GM21619 (cell line): ENCODE results near the gene BRAP.
"Not testable (repeated sequence)": the region's sequence is repeated elsewhere in the genome, so short reads cannot be mapped to it uniquely, and the experiment has no call there.

Source experiments
- ATAC-seq: cut with Tn5 transposase; IDR thresholded peaks from one replicate; pipeline ENCODE4 v1.9.1; 2021; ENCODE audit not compliant: unreplicated experiment

BRAP gene

DNA sequence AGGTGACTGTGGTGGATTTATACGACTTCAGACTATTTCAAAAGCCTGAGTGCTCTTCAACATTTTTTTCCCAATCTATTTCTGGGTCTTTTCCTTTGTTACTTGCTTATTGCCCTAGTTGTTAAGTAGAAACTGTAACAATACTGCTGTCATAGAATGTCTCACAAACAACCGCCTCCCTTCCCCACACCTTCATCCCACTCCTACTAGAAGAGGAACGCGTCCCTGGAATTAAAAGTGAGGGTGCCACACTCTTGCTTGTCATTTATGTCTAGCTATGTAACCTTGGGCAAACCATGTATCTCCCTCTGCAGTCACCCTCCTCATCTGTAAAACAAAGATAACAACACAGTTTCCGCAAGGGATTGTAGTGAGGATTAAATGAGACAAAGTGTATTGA is 8.6 kb downstream of the BRAP start:
- no peak for ATAC-seq

DNA sequence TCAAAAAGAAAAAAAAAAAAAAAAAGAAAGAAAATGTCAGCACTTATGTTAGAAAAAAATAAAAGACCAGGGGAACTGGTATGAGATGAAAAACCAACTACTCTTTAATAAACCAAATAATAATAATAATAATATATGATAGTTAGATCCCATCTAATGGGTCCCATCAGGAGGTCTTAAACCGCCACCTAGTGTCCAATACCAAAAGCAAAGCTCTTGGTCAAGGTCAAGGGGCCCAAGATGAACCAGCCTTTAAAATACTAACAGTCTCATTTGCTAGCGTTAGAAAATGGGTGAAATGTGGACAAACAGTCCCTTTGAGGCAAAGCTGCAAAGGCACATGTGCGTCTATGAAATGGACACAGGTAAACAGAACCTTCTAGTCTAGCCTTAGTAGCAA is 12.3 kb downstream of the BRAP start:
- ATAC-seq: no peak

DNA sequence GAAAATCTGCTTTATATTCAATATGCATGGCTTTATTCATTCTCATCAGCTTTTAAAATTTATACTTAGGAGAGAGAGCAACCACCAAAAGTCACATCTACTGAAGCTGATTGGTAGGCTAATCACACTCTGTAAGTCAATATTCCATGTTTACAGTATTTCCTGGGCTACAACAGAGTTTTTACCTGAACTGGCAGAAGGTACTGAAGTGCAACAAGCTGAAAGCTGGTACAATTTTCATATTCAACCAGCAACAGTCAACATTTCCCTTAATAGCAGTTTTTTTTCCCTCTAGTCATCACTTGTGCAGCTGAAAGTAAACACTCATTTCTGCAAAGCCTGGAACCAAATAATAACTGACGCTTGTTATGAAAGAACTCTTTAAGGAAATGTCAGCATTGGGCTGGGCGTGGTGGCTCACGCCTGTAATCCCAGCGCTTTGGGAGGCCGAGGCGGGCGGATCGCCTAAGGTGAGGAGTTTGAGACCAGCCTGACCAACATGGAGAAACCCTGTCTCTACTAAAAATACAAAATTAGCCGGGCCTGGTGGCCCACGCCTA is 12.9 kb downstream of the BRAP start:
- ATAC-seq: no peak

DNA sequence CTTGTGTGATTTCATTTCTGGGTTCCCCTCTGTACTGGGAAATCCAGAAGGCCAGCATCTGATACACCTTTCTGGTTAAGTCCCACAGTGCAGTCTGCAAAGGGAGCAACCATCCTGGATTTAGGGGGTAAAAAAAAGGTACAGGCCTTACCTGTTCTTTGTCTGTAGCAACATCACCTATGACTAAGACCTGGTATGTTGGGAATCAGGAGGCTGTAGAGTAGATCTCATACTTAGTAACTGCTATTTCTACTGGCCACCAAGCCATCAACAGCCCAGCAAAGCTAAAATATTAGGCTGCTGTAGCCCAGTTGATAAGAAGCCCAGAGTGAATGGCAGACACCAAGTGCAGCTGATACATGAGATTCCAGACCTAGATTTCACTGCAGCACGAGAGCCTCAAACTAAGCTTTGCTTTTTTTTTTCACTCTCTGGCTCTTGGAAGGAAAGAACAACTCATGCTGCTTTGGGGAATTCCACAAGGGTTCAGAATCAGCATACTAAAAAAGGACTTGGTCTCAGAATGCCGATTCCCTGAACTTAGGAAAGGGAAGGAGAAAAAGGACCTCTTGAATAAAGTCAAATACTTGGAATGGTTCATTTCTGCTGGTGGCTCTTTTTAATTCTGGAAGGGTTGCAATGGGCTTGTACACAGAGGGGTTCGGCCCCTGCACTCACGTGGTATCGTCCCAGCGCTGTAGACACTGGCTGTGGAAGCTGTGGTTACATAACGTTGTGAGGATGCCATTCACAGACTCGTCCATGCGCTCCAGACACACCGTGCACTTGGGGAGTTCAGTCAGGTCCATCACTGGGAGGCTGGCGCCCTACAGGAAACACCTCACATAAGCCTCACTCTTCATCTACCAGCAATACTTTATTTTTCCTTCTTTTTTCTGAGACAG is 20.5 kb downstream of the BRAP start:
- ATAC-seq: no peak

DNA sequence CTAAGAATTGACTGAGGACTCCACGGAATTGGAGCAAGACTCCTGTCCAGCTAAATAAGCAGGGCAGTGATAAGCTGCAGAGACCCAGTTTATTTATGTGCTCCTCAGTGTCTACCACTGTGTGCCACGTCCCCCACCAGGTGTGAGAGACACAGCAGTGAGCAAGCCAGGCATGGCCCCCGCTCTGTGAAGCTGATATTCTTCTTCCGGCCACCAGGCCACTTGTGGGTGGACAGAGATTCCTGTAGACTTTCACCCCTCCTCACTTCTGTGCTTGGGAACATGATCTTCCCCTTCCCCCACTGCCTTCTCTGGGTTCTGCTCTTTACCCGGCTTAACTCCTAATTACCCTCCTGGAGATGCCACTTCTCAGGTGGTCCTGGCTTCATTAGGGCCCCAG is 21.3 kb downstream of the BRAP start:
- no peak for ATAC-seq

DNA sequence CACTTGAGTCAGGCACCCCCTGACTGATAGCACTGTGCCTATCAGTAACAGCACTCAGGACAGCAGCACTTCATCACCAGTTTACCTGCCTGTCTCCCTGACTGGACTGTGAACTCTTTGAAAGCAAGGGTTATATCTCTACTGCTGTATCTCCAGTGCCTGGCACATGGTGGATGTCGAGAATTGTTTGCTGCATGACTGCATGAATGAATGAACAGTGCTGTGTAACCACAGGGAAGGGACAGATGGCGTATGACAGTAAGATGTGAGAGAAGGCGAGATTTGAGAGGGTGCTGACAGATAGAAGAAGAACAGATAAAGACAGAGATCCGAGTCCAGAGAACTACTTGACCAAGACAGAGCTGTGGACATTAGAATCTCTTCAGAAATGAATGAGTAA is 29.7 kb downstream of the BRAP start:
- ATAC-seq: no peak

DNA sequence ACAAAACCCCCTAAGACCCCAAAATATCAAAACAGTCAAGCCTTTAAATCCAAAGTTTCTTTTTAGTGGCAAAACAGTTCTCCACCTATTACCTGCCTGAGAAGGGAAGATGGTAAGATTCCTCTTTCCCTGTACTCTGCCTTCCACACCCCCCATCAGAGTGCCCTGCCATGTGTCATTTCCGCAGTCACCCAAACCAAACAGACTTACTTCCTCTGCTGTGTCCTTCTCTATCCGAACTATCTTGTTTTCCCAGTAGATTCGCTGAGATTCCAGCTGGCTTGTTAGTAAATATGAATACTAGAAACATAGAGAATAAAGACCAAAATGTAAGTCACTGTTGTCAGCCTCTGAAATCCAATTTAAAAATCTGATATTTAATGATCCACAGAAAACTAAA is 30.4 kb downstream of the BRAP start:
- ATAC-seq: no peak

DNA sequence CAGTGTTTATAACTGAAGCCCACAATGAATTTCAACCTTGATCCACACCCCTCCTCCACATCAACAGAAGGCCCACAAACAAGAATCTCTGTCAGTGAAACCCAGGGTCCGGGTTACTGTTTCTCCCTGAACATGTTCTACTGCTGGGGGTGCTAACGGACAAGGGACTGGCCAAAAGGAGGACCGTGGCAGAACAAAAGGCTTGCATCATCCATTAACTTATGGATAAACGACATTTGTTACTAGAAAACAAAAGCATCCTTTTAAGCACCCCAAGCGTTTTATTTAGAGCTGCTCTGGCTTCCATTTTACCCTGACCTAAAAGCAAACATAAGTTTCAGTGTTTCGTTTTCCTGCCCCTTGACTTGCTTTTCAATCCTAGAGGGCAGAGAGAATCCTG is 32.2 kb downstream of the BRAP start:
- no peak for ATAC-seq

DNA sequence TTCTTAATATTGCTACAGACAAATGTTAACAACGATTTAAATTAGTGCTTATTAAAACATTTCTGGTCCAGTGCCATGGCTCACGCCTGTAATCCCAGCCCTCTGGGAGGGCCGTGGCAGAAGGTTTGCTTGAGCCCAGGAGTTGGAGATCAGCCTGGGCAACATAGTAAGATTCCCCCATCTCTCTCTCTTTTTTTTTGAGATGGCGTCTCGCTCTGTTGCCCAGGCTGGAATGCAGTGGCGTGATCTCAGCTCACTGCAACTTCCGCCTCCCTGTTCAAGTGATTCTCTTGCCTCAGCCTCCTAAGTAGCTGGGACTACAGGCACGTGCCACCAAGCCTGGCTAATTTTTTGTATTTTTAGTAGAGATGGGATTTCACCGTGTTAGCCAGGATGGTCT is 33.2 kb downstream of the BRAP start:
- not testable (repeated sequence) for ATAC-seq

DNA sequence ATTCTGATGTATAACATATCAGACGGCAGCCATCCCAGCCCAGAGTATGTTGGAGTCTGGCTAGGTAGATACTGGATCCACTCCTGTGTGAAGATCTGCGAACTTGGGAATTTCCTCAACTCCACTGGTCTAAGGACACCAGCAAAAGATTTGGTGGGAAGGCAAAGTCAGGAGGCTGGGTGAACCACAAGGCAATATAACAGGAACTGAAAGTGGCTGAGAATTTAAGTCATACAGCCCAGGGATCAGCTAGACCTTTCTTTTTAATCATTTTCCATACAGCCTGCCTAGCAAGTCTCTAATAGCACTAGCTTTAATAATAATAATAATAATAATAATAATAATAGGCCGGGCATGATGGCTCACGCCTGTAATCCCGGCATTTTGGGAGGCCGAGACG is 34.8 kb downstream of the BRAP start:
- ATAC-seq: no peak

DNA sequence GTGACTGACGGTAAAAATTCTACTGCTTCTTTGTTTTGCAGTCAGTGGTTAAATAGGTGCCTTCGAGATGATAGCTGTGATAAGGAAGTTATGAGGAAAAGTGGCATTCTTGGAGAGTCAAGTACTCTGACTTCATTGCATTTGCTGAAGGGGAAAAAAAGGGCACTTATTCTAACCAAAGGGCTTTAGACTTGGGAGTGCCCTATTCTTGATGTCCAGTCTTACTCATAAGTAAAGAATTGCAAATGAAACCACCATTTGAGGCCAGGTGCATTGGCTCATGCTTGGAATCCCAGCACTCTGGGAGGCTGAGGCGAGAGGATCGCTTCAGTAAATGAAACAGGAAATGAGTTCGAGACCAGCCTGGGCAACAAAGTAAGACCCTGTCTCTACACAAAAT is 40.3 kb downstream of the BRAP start:
- ATAC-seq: no peak

DNA sequence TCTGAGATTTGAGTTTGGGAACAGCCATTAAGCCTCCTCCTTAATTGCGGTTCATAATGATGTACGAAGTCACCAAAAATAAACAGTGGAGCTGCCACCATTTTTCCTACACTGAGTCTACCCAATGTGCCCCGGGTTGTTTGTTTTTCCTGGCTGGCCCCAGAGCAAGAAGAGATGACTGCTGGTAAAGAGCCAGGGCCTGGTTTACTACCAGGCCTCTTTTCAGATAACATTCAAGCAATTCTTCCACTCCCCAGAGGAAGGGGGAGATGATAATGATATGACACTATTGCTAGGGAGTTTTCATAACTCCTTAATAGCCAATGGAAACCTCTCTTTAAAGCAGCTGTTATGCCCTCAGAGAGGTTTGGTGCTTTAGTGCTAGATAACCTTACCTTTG is 42.3 kb downstream of the BRAP start:
- no peak for ATAC-seq

DNA sequence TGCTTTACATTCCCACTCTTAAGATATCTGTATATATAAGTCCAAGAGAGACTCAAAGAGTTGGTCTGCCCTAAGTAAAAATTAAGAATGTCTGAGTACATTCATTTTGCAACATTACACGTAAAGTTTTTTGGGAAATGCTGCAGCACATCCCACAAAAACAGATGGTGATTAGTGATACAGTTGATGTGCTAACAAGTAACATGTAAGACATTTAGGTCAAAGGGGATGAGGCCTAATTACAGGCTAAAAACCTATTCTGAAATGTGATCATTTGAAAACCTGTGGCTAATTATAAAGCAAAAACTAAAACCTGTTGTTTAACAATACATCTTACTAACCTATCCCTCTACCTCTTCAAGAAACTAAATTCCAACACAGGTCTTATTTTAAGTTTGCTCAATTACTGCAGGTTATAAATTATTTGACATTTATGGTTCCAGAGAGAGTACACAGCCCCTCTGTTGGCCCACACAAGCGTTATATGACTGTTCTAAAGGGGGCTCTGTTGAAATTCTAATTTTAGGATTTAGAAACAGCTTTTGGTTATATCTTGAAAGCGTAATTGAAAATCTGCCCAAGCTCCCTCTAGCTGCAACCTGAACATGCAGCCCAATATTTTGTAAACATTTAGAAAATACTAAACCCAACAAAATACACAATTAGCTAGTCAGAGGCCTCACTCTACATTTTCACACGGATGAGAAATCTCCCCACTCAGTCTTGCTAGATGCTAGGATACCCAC is 42.9 kb downstream of the BRAP start:
- no peak for ATAC-seq

DNA sequence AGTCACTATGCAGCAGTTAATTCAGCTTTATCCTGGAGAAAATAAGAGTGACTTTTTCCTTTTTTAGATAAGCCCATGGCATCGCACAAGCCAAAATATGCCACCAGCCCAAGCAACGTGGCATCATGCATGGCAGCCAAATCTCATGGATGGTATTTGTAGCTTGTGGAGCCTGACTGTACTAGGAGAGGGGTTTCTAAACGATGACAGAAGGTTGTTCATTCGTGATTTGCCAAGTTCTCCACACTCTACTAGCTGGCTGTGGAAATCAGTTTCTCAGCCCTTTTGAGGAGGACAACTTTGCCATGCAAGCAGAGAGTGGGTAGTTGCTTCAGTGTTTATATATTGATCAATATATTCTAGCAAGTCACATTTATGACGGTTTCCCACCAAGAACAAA is 45.2 kb downstream of the BRAP start:
- no peak for ATAC-seq

DNA sequence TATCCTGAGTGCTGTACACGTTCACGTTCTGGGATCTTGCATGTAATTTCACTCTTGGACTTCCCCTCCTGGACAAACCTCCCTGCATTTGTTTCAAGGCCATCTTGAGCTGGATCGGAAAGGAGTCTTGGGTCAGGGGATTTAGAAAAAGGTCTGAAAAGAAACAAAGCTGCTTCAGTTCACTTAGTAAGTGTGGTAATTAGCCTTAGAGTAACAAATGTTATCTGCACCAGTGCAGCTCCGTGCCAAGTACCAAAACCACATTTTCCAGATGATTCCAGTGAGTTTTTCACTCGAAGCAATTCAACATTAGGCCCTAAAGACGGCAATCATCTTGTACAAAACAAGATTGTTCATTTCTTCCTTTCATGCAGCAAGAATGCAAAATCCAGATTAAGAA is 47.2 kb downstream of the BRAP start:
- ATAC-seq: no peak

DNA sequence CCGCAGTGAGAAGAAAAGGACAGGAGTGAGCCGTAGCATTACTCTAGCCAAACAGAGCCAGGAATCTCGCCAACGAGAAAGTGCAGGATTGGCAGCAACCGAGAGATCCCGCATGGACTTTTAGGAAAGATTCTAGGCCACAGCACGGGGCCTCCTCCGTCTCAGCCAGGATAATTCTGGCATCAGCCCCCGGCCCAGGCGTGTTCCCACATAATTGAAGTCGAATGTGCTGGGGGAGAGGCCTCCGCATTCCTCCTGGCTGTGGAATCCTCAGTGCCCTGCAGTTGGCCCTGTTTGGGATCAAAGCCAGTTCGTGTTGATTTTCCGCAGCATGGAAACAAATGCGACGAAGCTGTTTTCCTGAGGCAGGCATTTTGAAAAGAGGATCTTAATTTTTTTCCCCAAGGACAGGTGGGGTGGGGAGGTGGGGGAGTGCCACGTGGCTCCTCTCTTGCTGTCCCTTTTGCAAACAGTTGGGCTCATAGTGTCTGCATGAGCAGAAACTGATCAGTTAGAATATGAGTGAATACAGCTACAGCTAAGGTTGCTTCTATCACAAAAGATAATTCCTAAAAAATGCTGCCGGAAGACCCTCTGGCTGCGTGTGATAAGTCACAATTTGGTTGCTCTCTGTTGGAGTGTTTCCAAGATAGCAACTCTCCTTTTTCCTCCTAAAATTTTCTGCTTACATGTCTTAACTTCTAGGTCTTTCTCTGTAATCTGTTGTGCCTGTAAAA is 49.4 kb downstream of the BRAP start:
- no peak for ATAC-seq

DNA sequence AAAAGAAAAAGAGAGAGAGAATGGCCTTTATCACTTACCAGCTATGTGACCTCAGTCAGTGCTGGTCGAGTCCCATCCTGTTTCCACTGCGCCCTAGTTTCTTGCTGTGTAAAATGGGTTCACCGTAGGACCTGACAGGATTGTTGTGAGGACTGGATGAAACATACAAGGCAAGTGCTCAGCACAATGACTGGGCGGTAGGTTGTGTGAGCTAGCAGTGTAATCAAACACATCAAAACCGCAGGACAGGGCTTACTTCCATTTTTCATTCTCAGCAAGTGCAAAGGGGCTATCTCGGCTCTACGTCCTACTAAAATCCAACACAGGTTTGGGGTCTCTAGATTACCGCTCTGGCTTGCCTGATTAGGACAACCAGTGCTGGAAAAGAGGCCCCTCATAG is 50.2 kb downstream of the BRAP start:
- ATAC-seq: no peak

DNA sequence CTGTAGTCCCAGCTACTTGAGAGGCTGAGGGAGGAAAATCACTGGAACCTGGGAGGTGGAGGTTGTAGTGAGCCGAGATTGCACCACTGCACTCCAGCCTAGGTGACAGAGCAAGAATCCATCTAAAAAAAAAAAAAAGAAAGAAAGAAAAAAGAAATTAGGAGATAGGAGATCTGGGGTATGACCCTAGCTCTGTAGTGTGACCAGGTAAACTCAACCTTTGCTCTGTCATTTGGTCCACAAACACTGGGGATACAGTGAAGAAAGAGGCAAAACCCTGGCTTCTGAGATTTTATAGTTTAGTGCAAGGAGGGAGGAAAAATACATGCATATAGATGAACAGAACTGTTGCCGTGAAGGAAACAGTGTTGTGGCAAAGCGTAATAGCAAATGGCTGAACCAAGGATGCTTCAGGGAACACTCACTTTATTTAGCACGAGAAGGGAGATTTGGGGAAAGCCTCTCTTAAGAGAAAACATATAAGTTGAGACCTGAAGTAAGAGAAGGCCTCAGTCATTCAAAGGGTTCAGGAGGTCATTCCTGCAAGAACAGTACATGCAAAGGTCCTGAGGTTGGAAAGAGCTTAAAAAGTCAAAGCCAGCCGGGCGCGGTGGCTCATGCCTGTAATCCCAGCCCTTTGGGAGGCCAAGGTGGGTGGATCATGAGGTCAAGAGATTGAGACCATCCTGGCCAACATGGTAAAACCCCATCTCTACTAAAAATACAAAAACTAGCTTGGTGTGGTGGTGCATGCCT is 57.1 kb downstream of the BRAP start:
- no peak for ATAC-seq

DNA sequence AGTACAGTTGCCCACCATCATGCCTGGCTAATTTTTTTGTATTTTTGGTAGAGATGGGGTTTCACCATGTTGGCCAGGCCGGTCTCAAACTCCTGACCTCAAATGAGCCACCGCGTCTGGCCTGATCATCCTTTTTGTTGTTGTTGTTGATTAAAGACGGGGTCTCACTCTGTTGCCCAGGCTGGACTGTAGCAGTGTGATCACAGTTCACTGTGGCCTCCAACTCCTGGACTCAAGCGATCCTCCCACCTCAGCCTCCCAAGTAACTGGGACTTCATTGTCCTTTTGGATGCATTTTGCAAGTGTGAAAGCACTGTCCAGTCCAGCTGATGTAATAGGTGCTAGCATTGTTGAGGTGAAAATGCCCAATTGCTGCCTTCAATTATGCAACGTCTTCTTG is 59.5 kb downstream of the BRAP start:
- ATAC-seq: no peak

DNA sequence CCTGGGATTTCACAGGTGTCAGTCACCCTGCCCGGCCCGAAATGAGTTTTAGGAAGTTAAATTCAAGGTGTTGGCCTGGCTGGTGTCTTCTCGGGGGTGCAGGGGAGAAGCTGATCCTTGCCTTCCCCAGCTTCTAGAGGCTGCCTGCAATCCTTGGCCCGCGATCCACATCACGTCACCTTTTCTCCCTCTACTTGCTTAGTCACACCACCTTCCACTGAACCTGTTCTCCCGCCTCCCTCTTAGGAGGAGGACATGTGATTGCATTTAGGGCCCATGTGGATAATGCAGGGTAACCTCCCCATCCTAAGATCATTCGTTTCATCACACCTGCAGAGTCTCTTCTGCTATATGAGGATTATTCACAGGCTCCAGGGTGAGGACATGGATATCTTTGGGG is 61.2 kb downstream of the BRAP start:
- no peak for ATAC-seq

DNA sequence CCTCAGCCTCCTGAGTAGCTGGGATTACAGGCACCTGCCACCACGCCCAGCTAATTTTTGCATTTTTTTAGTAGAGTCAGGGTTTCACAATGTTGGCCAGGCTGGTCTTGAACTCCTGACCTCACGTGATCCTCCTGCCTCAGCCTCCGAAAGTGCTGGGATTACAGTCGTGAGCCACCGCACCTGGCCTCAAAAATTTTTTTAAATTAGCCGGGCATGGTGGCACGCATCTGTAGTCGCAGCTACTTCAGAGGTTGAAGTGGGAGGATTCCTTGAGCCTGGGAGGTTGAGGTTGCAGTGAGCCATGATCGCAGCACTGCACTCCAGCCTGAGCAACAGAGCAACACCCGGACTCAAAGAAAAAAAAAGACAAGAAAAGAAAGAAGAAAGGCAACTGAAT is 67.9 kb downstream of the BRAP start:
- not testable (repeated sequence) for ATAC-seq
